RWPE2 (cell line): ENCODE measurements around the gene DDIT4.

Experiments
- ATAC-seq: fragments of 200-7000 bp; cut with Tn5 transposase; 3 replicates; pipeline ENCODE4 v1.9.1; 2021; ENCODE audit warnings: low read depth
- DNase-seq: peaks from one replicate; pipeline ENCODE4 v3.0.0-alpha.2; 2020; ENCODE audit warnings: low spot score
- H3K27ac ChIP-seq: fragments of 450-650 bp; 2 replicates; pipeline ENCODE4 v1.5.1; 2017; ENCODE audit warnings: mild to moderate bottlenecking; ENCODE audit not compliant: poor library complexity, severe bottlenecking
- H3K27me3 ChIP-seq: fragments of 250-450 bp; sonication (Bioruptor Pico); 2 replicates; pipeline ENCODE4 v1.5.1; 2021; ENCODE audit warnings: mild to moderate bottlenecking, moderate library complexity; ENCODE audit not compliant: insufficient read depth, poor library complexity, severe bottlenecking
- H3K36me3 ChIP-seq: fragments of 250-450 bp; sonication (Bioruptor Pico); 2 replicates; pipeline ENCODE4 v1.5.1; 2020; ENCODE audit warnings: low read depth, mild to moderate bottlenecking, moderate library complexity
- H3K4me1 ChIP-seq: fragments of 250-450 bp; sonication (Bioruptor Pico); 2 replicates; pipeline ENCODE4 v1.5.1; 2021; ENCODE audit warnings: mild to moderate bottlenecking, moderate library complexity; ENCODE audit not compliant: insufficient read depth, poor library complexity, severe bottlenecking
- H3K4me3 ChIP-seq: fragments of 250-450 bp; sonication (Bioruptor Pico); 2 replicates; pipeline ENCODE4 v1.5.1; 2021; ENCODE audit warnings: mild to moderate bottlenecking, moderate library complexity; ENCODE audit not compliant: severe bottlenecking
- H3K9me3 ChIP-seq: fragments of 250-450 bp; sonication (Bioruptor Pico); 2 replicates; pipeline ENCODE4 v1.5.1; 2021; ENCODE audit warnings: mild to moderate bottlenecking, moderate library complexity; ENCODE audit not compliant: severe bottlenecking
- TF ChIP-seq, protein P1 (sequence below): fragments of 450-650 bp; IDR thresholded peaks from one replicate; pipeline ENCODE4 v1.5.1; 2017; ENCODE audit warnings: mild to moderate bottlenecking, moderate library complexity; ENCODE audit not compliant: poor library complexity, severe bottlenecking

The DDIT4 gene

DNA sequence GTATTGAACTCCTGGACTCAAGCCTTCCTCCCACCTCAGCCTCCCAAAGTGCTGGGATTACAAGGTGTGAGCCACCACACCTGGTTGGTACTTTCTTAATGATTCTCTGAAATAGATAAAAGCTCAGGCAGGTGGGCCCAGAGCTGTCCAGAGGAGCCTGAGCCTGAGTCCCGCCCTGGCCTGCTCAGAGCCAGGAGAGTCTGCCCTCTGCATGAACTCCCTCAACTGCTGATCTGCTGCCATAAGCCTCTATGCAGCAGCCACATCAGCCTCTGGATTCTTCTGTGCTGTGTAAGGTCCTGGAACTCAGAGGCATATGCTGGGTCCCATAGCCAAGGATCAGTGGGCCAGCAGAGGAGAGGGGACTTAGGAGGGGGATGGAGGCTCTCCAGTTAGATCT is 23.1 kb upstream of the DDIT4 start:
- DNase-seq (no peak), ATAC-seq (0 out of 3 replicates have a peak, but pooled peaks have one; percentile 6)
- H3K27me3 ChIP-seq = no peaks in the 10 kb centered on the region
- H3K27ac ChIP-seq = peak overlapping the region; percentile 99
- TF ChIP-seq, protein P1, sequence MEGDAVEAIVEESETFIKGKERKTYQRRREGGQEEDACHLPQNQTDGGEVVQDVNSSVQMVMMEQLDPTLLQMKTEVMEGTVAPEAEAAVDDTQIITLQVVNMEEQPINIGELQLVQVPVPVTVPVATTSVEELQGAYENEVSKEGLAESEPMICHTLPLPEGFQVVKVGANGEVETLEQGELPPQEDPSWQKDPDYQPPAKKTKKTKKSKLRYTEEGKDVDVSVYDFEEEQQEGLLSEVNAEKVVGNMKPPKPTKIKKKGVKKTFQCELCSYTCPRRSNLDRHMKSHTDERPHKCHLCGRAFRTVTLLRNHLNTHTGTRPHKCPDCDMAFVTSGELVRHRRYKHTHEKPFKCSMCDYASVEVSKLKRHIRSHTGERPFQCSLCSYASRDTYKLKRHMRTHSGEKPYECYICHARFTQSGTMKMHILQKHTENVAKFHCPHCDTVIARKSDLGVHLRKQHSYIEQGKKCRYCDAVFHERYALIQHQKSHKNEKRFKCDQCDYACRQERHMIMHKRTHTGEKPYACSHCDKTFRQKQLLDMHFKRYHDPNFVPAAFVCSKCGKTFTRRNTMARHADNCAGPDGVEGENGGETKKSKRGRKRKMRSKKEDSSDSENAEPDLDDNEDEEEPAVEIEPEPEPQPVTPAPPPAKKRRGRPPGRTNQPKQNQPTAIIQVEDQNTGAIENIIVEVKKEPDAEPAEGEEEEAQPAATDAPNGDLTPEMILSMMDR = no peak
- H3K9me3 ChIP-seq = no peaks in the 10 kb centered on the region
- peaks cover 54% of the 10 kb centered on the region for H3K4me1 ChIP-seq
- H3K4me3 ChIP-seq = no peak overlapping the region
- no peaks in the 10 kb centered on the region for H3K36me3 ChIP-seq

DNA sequence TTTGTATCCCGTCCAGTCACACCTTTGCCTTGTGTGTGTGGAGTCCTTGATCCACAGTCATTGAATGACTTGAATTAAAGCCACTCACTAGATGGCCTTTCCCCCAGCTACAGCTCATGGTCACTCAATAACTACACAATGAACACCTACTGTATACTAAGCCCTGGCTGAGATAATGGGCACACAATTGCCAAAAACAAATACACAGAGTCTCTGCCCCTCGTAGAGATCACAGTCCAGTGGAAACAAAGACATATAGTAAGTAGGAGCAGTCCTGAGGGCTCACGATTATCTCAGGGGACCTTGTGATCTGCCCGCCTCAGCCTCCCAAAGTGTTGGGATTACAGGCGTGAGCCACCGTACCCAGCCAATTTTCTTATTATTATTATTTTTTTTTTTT is 22.1 kb upstream of the DDIT4 start:
- ATAC-seq = no peak
- H3K27me3 ChIP-seq = no peaks in the 10 kb centered on the region
- H3K9me3 ChIP-seq = no peaks in the 10 kb centered on the region
- DNase-seq = no peak
- H3K4me1 ChIP-seq = peaks cover 53% of the 10 kb centered on the region
- H3K36me3 ChIP-seq = no peaks in the 10 kb centered on the region
- TF ChIP-seq, protein P1 = no peak
- no peak overlapping the region for H3K4me3 ChIP-seq
- peak overlapping the region; percentile 99 for H3K27ac ChIP-seq

DNA sequence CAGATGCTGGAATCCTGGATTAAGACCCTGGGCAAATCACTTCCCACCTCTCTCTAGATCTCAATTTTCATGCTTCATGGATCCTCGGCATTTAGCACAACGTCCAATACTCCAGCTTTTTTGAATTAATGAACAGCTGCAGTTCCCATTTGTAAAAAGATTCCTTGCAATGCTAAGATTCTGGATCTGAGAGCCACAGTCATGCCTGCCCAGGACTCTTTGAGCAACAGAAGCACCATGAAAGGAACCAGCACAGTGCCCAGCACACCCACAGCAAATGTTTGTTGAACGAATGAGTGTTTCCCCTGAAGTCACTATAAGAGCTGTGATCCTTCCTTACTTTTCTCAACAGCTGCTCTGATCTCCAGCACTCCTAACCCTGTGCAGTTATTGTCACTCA is 20.8 kb upstream of the DDIT4 start:
- no peaks in the 10 kb centered on the region for H3K36me3 ChIP-seq
- TF ChIP-seq, protein P1 = no peak
- peaks cover 40% of the 10 kb centered on the region for H3K4me1 ChIP-seq
- peak overlapping the region; percentile 99 for H3K27ac ChIP-seq
- no peaks in the 10 kb centered on the region for H3K27me3 ChIP-seq
- ATAC-seq = no peak
- H3K9me3 ChIP-seq = no peaks in the 10 kb centered on the region
- no peak overlapping the region for H3K4me3 ChIP-seq
- no peak for DNase-seq

DNA sequence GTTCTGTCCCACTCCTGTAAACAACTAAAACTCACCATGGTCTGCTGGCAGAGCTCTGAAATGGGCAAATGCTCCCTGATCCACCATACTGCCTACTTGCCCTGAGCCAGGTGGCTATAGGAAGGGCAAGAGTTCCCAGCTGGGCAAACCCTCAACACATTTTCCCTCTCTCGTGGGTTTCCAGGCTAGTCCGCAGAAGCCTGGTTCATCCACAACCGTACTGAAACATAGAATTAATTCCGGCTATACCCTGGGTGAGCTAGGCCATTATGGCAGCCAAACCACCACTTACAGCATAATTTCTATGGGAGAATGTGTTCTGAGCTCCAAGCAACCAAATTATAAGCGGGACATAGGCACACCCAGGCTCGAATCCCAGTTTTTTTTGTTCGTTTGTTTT is 20.1 kb upstream of the DDIT4 start:
- Histone ChIP-seq H3K4me3 (no peak overlapping the region), H3K9me3 (no peaks in the 10 kb centered on the region), H3K36me3 (no peaks in the 10 kb centered on the region), H3K27me3 (no peaks in the 10 kb centered on the region), H3K27ac (peak overlapping the region; percentile 99), H3K4me1 (peaks cover 34% of the 10 kb centered on the region)
- TF ChIP-seq, protein P1 = no peak
- no peak for ATAC-seq
- no peak for DNase-seq

DNA sequence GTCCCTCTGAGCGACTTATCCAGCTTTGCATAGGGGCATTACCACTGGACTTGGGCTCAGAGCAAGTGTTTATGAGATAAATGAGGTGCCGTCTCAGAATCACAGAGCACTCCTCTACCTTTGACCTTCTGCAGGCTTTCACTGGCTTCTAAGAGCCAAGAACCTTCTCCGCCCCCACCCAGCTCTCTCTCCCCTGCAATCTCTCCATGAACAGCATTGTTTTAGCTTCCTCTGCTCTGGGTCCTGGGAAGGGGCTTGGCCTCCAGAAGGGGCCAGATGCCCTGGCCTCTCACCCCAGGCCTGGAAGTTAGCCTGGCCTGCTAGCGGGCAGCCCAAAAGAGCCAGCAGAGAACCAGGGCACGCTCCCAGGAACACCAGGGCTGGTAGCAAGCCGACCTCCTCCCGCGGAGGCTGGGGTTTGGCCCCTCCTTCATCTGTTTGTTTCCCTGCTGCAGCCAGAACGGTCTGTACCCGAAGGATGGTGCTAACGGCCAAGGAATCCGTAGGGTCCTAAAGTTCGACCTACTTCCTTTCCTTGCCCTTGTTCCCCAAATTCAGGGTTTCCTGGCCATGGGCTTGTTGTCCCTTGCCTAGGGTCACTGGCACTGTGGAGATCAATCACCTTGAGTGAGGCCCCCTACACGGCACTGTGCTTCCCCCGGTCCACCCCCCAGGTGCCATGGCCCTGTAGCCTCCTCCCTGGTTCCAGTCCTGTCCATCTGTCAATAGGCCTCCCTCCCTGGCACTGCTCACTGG is 18.7 kb upstream of the DDIT4 start:
- peak; percentile 88 for ATAC-seq
- TF ChIP-seq, protein P1 = no peak
- no peaks in the 10 kb centered on the region for H3K27me3 ChIP-seq
- no peaks in the 10 kb centered on the region for H3K9me3 ChIP-seq
- no peaks in the 10 kb centered on the region for H3K36me3 ChIP-seq
- peaks cover 28% of the 10 kb centered on the region for H3K4me1 ChIP-seq
- H3K4me3 ChIP-seq = no peak overlapping the region
- peak overlapping the region; percentile 99 for H3K27ac ChIP-seq
- peak; percentile 77 for DNase-seq
